ENCODE results near the gene RAB28. TPM values are rescaled to one million over a fixed set of nuclear protein-coding genes. Genes with fewer than 3 reads are reported as not detected.

RAB28 gene
- total RNA-seq, 1 donor from 2014 or later = 16.2 TPM

DNA sequence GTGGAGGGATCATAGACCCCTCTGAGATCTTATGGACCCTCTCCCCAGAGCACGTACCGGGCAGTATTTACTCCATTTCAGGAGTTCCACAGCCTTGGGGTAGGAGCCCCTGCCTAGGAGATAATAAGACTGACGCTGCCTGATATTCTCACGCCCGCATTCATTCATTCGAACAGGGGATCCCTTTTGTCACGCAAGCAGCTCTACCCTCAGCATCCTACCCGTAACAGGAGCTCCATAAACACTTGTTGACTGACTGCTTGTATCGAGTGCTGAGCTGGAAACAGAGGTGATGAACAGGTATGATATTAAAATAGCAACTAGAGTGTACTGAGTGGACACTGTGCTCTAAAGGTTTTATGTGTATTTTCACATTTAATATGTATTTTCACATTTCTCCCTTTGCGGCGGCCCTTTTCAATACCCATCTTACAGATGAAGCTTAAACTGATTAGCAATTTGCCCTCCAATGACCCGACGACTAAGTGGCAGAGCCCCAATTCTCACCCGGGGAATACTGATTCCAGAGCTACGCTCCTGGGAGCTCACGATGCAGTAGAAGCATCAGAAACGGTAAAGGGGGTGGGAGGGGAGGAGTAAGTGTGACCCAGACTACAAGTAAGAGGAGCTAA lies 888 bp downstream of the RAB28 start:
- Mint-ChIP-seq H3K4me3 (ENCODE audit: unreplicated experiment) (peak overlapping the region; percentile 92), H3K4me1 (ENCODE audit: unreplicated experiment) (peaks cover 28% of the 10 kb centered on the region), H3K27me3 (ENCODE audit: unreplicated experiment) (peaks cover 4% of the 10 kb centered on the region), H3K27ac (ENCODE audit: unreplicated experiment) (peak overlapping the region; percentile 100), H3K9me3 (ENCODE audit: unreplicated experiment) (no peaks in the 10 kb centered on the region), H3K36me3 (ENCODE audit: unreplicated experiment) (no peaks in the 10 kb centered on the region)
- TF ChIP-seq, protein P1, sequence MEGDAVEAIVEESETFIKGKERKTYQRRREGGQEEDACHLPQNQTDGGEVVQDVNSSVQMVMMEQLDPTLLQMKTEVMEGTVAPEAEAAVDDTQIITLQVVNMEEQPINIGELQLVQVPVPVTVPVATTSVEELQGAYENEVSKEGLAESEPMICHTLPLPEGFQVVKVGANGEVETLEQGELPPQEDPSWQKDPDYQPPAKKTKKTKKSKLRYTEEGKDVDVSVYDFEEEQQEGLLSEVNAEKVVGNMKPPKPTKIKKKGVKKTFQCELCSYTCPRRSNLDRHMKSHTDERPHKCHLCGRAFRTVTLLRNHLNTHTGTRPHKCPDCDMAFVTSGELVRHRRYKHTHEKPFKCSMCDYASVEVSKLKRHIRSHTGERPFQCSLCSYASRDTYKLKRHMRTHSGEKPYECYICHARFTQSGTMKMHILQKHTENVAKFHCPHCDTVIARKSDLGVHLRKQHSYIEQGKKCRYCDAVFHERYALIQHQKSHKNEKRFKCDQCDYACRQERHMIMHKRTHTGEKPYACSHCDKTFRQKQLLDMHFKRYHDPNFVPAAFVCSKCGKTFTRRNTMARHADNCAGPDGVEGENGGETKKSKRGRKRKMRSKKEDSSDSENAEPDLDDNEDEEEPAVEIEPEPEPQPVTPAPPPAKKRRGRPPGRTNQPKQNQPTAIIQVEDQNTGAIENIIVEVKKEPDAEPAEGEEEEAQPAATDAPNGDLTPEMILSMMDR (IDR thresholded peaks at IDR 0.05) = no peak
- no peak for DNase-seq (ENCODE audit: extremely low spot score, unreplicated experiment)

DNA sequence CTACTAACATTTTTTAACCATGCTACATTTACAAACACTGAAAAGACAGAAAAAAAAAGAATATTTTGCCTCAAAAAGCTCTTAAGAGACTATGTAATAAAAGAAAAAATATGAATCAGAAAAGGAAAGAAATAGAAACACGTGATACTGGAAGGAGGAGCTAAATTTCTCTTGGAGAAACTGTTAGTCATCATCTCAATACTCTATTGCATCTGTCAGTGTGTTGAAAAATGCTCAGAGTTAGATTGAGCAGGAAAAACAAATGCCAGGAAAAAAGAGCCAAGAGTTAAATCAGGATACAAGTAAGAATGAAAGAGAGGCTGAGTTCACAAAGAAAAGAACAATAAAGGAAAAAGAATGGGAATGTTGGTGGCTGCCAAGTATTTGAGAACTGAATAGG lies 2.6 kb downstream of the RAB28 start:
- TF ChIP-seq, protein P1 (IDR thresholded peaks at IDR 0.05) = no peak
- Mint-ChIP-seq H3K9me3 (ENCODE audit: unreplicated experiment) (no peaks in the 10 kb centered on the region), H3K4me1 (ENCODE audit: unreplicated experiment) (peaks cover 28% of the 10 kb centered on the region), H3K4me3 (ENCODE audit: unreplicated experiment) (peak overlapping the region; percentile 33), H3K27me3 (ENCODE audit: unreplicated experiment) (peaks cover 3% of the 10 kb centered on the region), H3K36me3 (ENCODE audit: unreplicated experiment) (no peaks in the 10 kb centered on the region), H3K27ac (ENCODE audit: unreplicated experiment) (peak overlapping the region; percentile 52)
- no peak for DNase-seq (ENCODE audit: extremely low spot score, unreplicated experiment)

DNA sequence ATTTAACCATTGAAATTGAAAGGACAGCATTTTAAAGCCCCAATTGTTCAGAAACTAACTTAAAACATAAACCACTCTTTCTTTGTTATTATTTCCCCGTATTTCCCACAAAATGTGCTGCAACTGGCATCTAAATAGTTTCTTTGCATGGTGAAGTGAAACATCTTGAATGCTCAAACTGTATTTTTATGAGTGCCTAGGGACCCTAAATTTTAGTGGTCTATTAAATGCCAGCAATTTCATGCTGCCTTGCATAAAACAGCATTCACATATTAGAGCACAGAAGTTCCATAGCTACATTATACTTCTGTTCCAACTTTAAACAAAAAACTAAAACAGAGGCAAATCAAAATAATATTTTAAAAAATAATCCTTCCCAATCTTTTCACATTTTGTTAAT lies 5.4 kb downstream of the RAB28 start:
- no peaks in the 10 kb centered on the region for H3K9me3 Mint-ChIP-seq (ENCODE audit: unreplicated experiment)
- H3K27me3 Mint-ChIP-seq (ENCODE audit: unreplicated experiment) = no peaks in the 10 kb centered on the region
- DNase-seq (ENCODE audit: extremely low spot score, unreplicated experiment) = no peak
- H3K36me3 Mint-ChIP-seq (ENCODE audit: unreplicated experiment) = peaks cover 4% of the 10 kb centered on the region
- no peak overlapping the region for H3K27ac Mint-ChIP-seq (ENCODE audit: unreplicated experiment)
- H3K4me1 Mint-ChIP-seq (ENCODE audit: unreplicated experiment) = peaks cover 22% of the 10 kb centered on the region
- no peak overlapping the region for H3K4me3 Mint-ChIP-seq (ENCODE audit: unreplicated experiment)
- TF ChIP-seq, protein P1 (IDR thresholded peaks at IDR 0.05) = no peak

DNA sequence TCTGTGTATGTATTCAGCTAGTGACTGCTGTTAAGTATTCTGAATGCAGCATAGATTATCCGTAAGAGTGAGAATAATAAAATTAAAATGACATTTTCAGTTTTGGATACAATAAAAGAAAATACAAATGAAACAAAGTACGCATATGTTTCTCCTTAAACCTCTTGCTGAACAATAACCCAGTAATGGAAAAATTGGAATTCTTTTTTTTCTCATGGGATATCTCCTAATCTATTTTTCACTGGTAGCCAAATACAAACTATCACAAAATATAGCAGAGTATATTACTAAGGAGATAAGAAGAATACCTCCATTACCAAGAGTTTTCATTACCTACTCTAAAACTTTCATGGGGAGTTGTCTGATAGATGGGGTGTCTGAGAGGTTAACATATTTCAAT lies 6.0 kb downstream of the RAB28 start:
- Mint-ChIP-seq H3K36me3 (ENCODE audit: unreplicated experiment) (peaks cover 4% of the 10 kb centered on the region), H3K27me3 (ENCODE audit: unreplicated experiment) (no peaks in the 10 kb centered on the region), H3K4me1 (ENCODE audit: unreplicated experiment) (peaks cover 18% of the 10 kb centered on the region), H3K4me3 (ENCODE audit: unreplicated experiment) (no peak overlapping the region), H3K9me3 (ENCODE audit: unreplicated experiment) (no peaks in the 10 kb centered on the region), H3K27ac (ENCODE audit: unreplicated experiment) (no peak overlapping the region)
- TF ChIP-seq, protein P1 (IDR thresholded peaks at IDR 0.05) = no peak
- no peak for DNase-seq (ENCODE audit: extremely low spot score, unreplicated experiment)

DNA sequence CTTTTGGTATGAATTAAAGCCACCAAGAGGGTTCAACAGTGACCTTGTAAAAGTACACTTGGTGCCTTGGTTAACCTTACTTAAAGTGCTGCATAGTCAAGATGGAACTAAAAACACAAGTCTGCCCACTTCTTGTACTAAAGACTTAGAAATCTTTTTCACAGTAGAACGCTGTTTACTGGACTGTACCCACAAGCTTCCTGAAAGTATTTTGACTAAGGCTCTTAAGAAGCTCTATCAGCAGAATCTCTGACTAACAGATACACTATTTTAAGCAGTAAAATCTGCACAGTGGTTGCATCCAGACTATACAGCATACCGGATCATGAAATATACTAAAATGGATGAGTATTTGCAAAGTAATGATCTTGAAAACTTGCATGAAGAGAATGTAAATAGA lies 7.2 kb downstream of the RAB28 start:
- DNase-seq (ENCODE audit: extremely low spot score, unreplicated experiment) = no peak
- peaks cover 10% of the 10 kb centered on the region for H3K4me1 Mint-ChIP-seq (ENCODE audit: unreplicated experiment)
- H3K36me3 Mint-ChIP-seq (ENCODE audit: unreplicated experiment) = peaks cover 4% of the 10 kb centered on the region
- TF ChIP-seq, protein P1 (IDR thresholded peaks at IDR 0.05) = no peak
- no peak overlapping the region for H3K4me3 Mint-ChIP-seq (ENCODE audit: unreplicated experiment)
- H3K9me3 Mint-ChIP-seq (ENCODE audit: unreplicated experiment) = no peaks in the 10 kb centered on the region
- H3K27me3 Mint-ChIP-seq (ENCODE audit: unreplicated experiment) = no peaks in the 10 kb centered on the region
- no peak overlapping the region for H3K27ac Mint-ChIP-seq (ENCODE audit: unreplicated experiment)

Measured in osteocyte (in vitro differentiated cells).